GM23248 (cell line): ENCODE data around the gene TFF1.

Source experiments
- EZH2 ChIP-seq: fragments of 200-600 bp; sonication (generic); IDR thresholded peaks from 2 replicates; pipeline ENCODE4 v1.6.1; 2018; ENCODE audit warnings: antibody characterized with exemption, mild to moderate bottlenecking; ENCODE audit not compliant: insufficient read depth, poor library complexity, severe bottlenecking
- EZH2phosphoT487 ChIP-seq: fragments of 200-600 bp; sonication (generic); IDR thresholded peaks from 2 replicates; pipeline ENCODE4 v1.6.1; 2018; ENCODE audit warnings: antibody characterized with exemption, moderate library complexity, mild to moderate bottlenecking, low read depth; ENCODE audit not compliant: insufficient read depth

- TF ChIP-seq EZH2 (no peak), EZH2phosphoT487 (no peak)
These were observed 43.0 kb upstream of the TFF1 start for GRCh38 chr21:42409366-42409765.
